ENCODE results near the gene PCDH9.
"Not testable (repeated sequence)": the region's sequence is repeated elsewhere in the genome, so short reads cannot be mapped to it uniquely, and the experiment has no call there.

Gene PCDH9

DNA sequence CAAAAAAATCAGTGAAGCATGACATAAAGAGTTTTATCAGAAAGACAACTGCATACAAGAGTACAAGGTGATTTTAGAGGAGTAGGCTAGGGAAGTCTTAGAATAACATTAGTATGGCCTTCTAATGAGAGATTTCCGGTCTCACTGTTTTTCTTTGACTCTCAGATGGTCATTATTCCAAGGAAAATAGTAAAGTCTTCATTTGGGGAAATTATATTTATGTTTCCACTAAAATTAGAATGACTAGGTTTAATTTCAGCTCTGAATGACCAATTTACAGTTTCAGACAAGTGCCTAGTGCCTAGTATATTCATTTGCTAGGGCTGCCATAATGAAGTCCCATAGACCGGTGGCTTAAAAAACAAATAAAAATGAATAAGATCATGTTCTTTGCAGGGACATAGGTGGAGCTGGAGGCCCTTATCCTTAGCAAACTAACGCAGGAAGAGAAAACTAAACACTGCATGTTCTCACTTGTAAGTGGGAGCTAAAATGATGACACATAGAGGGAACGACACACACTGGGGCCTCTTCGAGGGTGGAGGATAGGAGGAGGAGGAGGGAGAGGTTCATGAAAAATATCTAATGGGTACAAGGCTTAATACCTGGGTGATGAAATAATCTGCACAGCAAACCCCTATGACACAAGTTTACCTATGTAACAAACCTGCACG lies 303.1 kb downstream of the PCDH9 start:
- no peak for DNase-seq (ENCODE audit: low read depth in 1 of 2, low spot score in 1 of 2)

DNA sequence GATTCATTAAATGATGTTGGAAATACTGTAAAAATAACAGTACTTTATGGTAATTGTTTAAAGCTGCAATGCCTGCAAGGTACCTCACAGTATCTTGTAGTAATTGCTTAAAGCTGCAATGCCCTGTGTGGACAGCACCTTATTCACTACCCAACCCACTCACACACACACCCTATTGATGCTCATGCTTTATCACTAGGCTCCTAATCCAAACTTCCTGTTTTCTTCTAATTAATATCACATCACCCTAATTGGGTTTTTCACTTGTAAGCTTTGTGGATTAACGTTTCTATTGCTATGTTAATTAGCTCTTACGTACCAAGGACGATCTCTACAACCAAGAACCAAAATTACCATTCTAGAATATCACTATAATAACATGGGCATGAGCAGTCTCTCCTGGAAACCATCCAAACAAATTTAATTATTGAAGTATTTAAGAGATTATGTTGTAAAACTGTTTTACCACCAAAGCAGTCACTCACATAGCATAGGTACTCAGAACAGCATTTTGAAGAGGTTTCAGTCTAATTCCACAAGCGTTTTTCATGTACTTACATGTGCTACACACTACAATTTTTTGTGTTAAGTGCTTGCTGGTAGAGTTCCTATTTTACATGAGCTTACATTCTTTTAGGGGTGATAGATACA lies 303.8 kb downstream of the PCDH9 start:
- DNase-seq (ENCODE audit: low read depth in 1 of 2, low spot score in 1 of 2): no peak

DNA sequence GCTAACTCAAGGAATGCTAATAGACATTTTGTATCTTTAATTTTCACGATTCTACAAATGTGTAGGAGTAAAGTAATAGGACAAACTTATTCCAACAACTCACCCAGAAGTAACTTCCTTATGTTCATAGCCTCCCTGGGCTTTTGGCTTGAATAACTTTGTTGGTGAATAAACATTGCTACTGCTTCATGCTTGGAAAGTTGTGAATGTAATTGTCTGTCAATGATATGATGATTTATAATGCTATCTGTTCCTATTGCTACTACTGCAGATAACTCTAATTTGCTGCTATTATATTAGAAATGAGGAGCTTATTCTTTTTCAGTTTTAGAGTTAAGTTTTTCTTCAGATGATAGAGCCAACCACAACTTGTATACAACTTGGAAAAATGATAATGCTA lies 307.7 kb downstream of the PCDH9 start:
- DNase-seq (ENCODE audit: low read depth in 1 of 2, low spot score in 1 of 2): no peak

DNA sequence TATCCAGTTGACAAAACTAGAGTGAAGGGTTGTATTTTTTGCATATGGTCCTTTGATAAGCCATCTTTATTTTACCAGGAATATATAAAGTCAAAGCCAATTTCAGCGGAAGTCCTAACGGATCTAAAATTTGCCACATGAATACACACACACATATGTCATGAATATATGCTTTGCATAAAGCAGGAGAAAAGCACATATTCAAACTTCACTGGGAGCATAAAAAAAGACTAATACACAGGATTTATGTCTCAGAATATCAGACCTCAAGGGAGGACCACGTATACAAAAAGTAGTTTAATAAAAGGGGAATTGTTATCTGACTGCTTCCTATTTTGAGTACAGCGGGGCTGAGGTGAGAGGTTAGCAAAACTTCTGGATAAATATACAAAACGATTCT lies 308.7 kb downstream of the PCDH9 start:
- no peak for DNase-seq (ENCODE audit: low read depth in 1 of 2, low spot score in 1 of 2)

DNA sequence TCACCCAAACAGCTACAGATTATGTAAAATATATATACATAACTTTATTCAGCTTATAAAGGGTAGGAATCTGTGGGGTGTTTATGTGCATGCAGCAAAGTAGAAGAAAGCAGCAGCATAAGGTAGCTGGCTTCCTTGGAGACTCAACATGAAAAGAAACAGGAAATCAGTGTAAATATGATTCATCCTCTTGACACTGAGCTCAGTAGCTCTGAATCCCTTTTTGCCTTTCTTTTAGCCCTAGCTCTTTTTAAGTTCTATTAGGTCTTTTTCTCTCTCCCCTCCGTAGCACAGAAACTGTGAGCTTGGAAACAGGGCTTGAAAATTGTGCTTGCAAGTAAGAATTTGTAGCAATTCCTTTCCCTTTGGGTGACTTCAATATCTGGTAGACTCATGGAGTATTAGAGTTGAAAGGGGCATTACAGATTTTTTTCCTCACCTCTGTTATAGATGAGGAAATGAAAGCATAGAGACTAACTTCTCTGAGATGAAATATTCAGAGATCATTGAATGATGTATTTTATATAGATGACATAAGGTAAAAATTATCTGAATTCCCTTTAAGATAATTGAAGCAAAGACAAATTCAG lies 314.4 kb downstream of the PCDH9 start:
- DNase-seq (ENCODE audit: low read depth in 1 of 2, low spot score in 1 of 2): no peak

DNA sequence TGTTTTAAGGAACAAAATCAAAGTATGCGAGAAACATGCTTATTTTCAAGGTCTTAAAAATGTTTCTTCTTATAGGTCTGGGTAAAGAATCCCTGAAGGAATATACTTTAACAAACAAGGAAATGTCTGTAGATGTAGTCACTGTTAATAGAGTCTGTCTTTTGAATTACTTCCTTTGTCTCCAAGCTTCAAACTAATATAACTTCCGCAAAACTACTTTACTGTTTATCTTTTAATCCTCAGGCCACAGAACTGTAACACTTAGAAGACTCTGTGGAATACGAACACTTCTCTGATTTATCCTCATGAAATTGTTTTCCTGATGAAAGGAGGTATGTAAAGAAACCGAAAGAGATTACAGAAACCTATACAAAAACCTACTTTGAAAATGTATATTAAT lies 316.0 kb downstream of the PCDH9 start:
- DNase-seq (ENCODE audit: low read depth in 1 of 2, low spot score in 1 of 2): no peak

DNA sequence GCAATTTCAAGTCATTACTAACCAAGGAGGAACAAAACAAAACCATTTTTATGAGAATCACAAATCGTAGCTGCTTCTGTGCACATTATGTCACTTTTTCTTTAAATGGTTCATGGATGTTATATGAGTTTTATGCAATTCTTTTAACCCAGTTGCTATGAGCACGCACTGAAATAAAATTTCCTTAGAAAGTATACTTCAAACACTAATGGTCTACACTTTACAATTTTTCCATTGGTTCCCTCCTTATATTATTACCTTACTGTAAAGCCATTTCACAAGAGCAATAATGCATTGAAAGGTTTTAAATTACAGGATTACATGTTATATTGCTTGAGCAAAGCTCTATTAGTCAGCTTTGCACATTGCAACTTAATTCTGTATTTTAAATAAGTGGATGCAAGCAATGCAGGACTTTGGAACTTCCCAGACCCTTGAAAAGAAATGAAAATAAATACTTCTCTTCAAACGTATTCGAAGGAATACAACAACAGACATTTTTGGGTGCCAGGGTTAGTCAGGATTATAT lies 318.7 kb downstream of the PCDH9 start:
- no peak for DNase-seq (ENCODE audit: low read depth in 1 of 2, low spot score in 1 of 2)

DNA sequence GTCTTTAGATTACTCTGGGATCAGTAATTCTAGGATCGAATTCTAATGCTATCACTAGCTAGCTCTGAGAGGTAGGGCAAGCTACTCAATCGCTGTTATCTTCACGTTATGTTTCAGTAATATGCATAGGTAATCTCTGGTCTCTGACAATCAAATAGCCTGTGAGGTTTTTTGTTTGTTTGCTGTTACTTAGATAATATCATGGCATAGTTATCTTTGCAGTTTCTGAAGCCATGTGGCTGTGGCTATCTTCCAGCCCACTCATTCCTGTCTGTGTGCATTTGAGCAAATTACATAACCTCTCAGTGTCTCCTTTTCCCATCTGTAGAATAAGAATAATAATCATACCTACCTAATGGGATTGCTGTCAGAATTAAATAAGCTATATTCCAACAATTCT lies 330.2 kb downstream of the PCDH9 start:
- DNase-seq (ENCODE audit: low read depth in 1 of 2, low spot score in 1 of 2): no peak

DNA sequence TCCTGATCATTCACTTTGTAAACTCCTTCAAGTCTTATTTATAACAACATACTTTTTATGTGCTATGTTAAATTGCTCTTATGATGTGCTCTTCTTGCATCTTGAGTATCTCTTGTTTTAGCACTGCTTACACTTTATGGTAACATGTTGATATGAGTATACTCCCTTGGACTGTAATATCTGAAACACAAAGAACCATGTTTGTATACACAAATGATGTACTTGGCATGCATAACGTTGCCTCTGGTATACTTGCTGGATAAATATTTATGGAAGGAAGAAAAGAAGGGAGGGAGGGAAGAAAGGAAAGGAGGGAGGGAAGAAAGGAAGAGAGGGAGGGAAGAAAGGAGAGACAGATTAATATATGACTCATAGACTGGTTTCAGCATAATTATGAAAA lies 333.2 kb downstream of the PCDH9 start:
- DNase-seq (ENCODE audit: low read depth in 1 of 2, low spot score in 1 of 2): no peak

DNA sequence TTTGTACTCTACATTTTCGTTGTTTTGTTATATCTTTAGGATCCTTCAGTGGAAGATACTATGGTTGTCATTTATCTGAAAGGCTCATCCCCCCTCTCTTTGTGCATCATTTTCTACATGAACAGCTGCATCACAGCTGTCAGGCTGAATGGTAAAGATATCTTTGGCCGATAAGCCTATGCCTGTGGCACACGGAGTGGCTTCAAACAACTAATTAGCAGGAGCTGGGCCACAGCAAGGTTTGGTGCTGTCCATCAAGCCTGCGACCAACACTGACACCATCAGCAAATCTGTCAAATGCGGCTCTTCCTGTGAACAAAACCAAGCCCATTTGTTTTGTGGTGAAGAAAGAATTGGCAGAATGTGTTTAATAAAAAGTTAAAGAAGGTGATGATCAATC lies 334.4 kb downstream of the PCDH9 start:
- DNase-seq (ENCODE audit: low read depth in 1 of 2, low spot score in 1 of 2): no peak

DNA sequence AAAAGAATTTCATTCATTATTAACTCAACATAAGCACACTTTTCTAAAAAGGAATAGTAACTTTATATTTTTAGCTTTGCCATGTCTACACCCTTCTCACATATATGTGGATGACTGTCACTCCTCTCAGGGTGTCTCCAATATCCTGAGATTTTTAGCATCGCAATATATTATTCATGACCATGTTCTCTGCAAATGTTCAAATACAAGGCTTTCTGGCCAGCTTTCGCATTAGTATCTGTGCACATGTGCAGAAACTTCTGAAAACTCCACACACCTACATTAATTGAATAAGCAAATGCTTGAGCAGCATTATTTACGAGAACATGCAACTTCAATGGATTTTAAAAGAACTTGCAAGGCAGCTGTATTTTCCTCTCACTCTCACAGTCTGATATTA lies 334.8 kb downstream of the PCDH9 start:
- no peak for DNase-seq (ENCODE audit: low read depth in 1 of 2, low spot score in 1 of 2)

DNA sequence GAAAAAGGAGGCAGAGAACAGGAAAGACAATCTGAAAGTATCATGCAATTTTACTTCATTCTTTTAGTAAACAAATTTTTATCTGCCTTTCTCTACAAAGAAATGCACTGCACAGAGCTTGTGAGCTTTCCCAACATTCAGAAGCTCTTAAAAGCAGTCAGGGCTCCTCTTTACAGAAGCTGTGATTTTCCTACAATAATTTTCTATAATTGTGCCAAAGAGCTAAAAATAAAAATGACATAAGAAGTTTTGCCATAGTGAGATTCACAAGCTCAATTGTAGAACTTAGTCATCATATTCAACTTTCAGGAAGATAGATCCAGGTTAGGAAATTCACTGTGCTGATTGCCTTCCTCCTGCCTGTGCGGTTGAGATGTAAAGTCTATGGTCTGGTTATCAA lies 341.4 kb downstream of the PCDH9 start:
- no peak for DNase-seq (ENCODE audit: low read depth in 1 of 2, low spot score in 1 of 2)

DNA sequence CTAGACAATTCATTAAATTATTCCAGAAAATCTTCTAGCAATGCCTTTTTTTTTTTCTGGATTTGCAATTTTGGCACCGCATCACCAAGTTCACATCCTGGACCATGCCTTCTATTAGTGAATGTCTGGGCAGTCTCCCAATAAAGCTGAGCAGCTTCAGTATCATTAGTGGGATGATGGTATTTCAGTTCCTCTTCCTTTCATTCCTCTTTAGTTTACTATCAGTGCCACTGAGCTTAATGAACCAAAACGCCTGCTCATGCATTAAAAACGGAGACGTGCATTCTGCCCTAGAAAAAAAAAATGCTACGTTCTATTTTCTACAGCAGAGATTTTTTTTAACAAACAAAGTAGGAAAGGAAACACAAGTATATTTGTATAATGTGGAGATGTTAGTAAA lies 343.0 kb downstream of the PCDH9 start:
- no peak for DNase-seq (ENCODE audit: low read depth in 1 of 2, low spot score in 1 of 2)

DNA sequence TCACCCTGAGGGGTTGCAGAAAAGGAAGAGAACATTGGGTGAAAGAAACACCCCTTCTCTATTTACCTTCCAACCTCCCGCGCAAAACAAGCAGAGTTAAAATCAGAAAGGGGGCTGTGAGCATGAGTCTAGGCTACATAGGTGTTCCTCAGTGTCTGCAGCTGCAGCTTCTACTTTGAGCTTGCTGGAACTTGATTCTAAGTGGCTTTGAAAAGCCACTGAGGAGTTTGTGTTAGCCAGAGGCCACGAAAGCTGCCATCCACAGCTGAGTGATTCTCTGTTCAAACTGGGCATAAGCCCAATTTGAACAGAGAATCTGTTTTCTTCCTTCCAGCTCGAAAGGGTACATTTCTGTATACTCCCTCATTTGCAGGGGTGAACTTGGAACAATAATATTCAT lies 343.9 kb downstream of the PCDH9 start:
- no peak for DNase-seq (ENCODE audit: low read depth in 1 of 2, low spot score in 1 of 2)

DNA sequence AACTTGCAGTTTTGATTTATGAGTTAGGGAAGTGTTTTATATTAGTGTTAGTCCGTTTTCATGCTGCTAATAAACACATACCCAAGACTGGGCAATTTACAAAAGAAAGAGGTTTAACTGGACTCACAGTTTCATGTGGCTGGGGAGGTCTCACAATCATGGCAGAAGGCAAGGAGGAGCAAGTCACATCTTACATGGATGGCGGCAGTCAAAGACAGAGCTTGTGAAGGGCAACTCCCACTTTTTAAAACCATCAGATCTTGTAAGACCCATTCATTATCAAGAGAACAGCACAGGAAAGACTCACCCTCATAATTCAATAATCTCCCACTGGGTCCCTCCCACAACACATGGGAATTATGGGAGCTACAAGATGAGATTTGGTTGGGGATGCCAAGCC lies 349.0 kb downstream of the PCDH9 start:
- not testable (repeated sequence) for DNase-seq (ENCODE audit: low read depth in 1 of 2, low spot score in 1 of 2)

DNA sequence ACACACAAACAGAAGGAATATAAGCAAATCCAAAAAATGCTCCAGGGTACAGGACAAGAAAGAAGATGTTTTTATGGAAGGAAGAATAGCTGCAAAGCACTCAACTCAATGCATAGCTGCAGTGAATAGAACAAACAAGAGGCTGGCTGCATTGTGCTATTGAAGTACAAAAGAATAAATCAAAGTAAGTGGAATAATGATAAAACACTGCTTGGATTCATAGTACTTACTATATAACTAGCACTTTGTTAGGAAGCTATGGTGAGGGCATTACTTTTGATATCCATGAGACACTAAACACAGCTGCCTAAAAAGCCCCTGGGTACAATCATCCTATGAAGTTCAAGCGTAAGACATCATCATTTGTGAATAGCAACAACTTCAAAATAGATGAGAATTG lies 350.1 kb downstream of the PCDH9 start:
- no peak for DNase-seq (ENCODE audit: low read depth in 1 of 2, low spot score in 1 of 2)

DNA sequence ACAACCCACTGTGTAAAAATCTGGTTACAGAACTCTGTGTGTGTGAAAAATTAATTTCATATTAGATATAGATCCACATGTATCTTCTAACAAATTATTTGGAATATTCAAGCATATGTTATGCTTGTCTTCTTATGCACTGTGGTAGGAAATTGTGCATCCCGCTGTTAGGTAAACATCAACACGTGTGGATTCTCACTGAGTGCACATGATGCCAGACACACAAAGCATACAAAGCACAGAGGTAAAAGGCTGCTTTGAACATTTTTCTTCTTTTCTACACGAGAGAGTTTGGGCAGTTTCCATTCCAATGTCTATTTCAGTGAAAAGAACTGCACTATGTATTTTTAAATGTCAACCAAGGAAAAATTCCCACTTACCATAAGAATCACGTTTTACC lies 354.9 kb downstream of the PCDH9 start:
- DNase-seq (ENCODE audit: low read depth in 1 of 2, low spot score in 1 of 2): no peak

DNA sequence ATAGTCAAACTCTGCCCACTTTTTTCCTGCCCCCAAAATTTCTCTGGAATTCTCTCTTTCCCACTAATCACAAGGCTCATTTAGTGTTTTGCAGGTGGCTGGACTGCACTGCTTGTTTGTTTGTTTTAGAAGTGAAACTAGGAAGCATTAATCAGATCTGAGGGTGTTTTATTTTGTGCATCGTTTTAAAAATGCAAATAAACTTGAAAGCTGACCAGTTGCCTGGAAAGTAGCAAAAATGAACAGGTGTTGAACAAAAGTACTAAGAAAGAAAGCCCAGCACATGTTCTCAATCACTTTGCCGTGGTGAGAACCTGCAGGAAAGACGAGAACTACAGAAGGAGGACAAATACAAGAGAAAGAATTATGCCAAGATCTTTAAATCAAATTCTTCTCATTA lies 365.5 kb downstream of the PCDH9 start:
- no peak for DNase-seq (ENCODE audit: low read depth in 1 of 2, low spot score in 1 of 2)

DNA sequence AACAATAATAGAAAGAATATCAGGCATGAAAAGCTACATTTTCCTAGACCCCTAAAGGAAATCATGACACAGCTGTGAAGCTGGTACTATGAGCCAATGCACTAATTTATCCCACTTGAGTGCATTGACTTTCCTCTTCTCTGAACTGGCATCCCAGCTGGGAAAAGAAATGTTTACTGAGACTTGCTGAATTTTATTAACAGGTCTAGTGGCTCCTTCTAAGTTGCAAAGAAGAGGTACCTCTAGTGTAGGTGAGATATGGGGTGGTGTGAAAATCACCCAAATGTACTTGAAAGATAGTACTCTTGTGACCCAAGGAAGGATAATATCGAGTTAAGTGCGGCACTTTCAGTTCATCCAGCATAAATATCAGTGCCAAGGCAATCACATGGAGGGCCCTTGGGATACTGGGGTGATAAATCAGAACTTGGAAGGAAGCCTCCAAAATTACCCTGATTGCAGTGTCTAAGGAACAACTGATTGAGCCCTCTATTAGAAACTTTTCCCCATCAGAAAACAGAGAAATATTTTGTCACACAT lies 369.2 kb downstream of the PCDH9 start:
- DNase-seq (ENCODE audit: low read depth in 1 of 2, low spot score in 1 of 2): no peak

DNA sequence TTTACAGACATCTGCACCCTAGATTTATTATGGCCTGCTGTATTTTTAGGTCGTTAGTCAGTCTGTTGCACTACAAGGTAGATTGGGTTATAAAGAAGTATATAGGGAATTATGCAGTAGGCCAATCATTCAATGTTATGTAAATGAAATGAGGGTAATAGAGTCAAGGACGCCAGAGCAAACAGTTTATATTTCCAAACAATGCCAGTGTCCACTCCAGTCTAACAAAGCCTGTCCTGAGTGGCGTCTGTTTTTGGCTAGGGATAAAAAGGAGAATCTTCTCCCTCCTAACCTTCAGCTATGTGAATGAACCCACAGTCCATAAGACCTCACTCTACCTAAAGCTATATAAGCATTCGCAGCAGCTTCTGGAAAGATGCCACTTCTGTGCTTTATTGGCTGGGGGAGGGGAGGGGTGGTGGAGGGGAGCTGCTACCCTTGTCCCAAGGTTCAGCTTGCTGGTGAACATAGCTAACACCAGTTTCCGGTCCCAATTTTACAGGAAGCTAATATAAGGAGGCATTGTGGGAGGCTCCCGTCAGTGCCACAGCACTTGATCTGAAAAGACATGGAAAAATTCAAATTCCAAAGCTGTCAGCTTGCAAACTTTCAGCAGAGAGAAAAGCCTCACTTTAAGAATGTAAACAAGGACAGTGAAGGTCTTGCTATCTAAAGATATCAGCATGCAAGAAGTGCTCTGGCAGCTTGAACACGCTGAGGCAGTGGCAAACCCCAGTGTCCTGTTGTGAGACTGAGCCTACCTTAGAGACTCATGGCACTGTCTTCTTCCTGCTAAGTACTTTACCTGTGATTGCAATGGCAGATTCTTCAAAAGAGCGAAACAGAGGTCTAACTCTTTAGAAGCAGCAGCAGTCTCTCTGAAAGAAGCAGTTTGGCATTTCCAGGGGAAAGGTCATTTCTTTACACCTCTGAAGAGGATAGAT lies 369.9 kb downstream of the PCDH9 start:
- DNase-seq (ENCODE audit: low read depth in 1 of 2, low spot score in 1 of 2): no peak

DNA sequence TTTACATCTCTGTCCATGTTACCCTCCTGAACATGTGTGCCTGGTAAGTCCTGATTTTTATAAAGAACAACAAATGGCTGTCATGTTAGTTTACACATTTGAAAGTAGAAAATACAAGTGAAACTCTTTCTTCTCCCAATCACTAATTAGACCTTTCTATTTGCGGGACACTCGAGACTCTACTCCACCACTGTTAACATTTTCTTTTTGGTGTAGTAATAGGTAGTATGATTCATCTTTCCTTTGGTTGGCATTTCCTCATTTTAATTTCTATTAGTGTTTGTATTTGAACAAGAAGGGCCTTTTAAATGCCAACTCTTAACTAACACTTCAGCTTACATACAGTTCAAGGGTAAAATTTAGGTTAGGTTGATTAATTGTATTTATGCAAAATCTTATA lies 371.1 kb downstream of the PCDH9 start:
- DNase-seq (ENCODE audit: low read depth in 1 of 2, low spot score in 1 of 2): no peak
